ENCODE measurements around the gene WRNIP1. TPM values are rescaled to one million over a fixed set of nuclear protein-coding genes. Genes with fewer than 3 reads are reported as not detected.

Gene WRNIP1
- total and polyA plus RNA-seq, 10 of the 15 experiments (the other 5 are each of a cell fraction or from before 2014, with no cell fraction given), result 9.3 to 30.5 (median 24.3) TPM

- ATAC-seq (no peak), FAIRE-seq (no peak), DNase-seq (ENCODE audit: low read depth, low spot score) (no peak)
- no peak overlapping the region for H3K9ac ChIP-seq (ENCODE audit: control insufficient read depth, insufficient read depth, low read length)
- no peak overlapping the region for H2AFZ ChIP-seq (ENCODE audit: control insufficient read depth, low read depth, low read length)
- in situ Hi-C loops (cut with MboI) (no loop called here), intact Hi-C loops (cut with micrococcal nuclease; ENCODE audit: unreplicated experiment) (loop anchor here (5.0 kb wide), 2 partner anchors 124 to 259 kb away; no protein-coding TSS in a partner anchor)
- no peaks in the 10 kb centered on the region; the same call in 1 of the 2 replicates for H4K20me1 ChIP-seq (ENCODE audit: control insufficient read depth, insufficient read depth)
- H3K9me3 ChIP-seq (replicated peaks; ENCODE audit: control insufficient read depth, insufficient read depth, low read length), result no peaks in the 10 kb centered on the region
- BruUV-seq (replicated peaks), result no TSS peak
- POLR2A ChIA-PET, result no interaction called here
- H3K4me1 ChIP-seq (ENCODE audit: control insufficient read depth, insufficient read depth, low read length), result peaks cover 7% of the 10 kb centered on the region
- no peak overlapping the region for H3K4me2 ChIP-seq (ENCODE audit: control insufficient read depth, insufficient read depth)
- no peak for TF ChIP-seq REST (IDR thresholded peaks at IDR 0.05; ENCODE audit: low read depth, low read length)
- no peak for TF ChIP-seq BACH1 (IDR thresholded peaks at IDR 0.05; ENCODE audit: borderline replicate concordance)
- no peak for TF ChIP-seq LARP7 (IDR thresholded peaks at IDR 0.05)
- 36% methylated on average over 9 of the region's 9 CpGs for WGBS (ENCODE audit: insufficient coverage, insufficient replicate concordance, low lambda C conversion rate, missing lambda C conversion rate)
- RAD21 ChIA-PET (ENCODE audit: unreplicated experiment), result interaction anchor here (0.6 to 4.3 kb wide), 3 partner anchors 127 to 193 kb away, joined by 3 to 74 read pairs (median 3); no protein-coding TSS in a partner anchor
- H3K79me2 ChIP-seq (ENCODE audit: control insufficient read depth, insufficient read depth, low read length), result no peaks in the 10 kb centered on the region
- H3K36me3 ChIP-seq (ENCODE audit: control insufficient read depth in 2 of 2, insufficient read depth in 2 of 2, low read length in 1 of 2), result no peaks in the 10 kb centered on the region
- SMC1A ChIA-PET (ENCODE audit: uncharacterized antibody, unreplicated experiment), result interaction anchor here (0.7 to 4.6 kb wide), 3 partner anchors 47 to 137 kb away, joined by 3 to 41 read pairs (median 23); partner anchors contain the start of gene SERPINB1
- CTCF ChIA-PET, result interaction anchor here (1.8 to 1.9 kb wide), 2 partner anchors 10 to 52 kb away, joined by 4 read pairs; no protein-coding TSS in a partner anchor
- H3K27me3 ChIP-seq (replicated peaks in 1 of 2; ENCODE audit: control insufficient read depth in 2 of 2, insufficient read depth in 2 of 2, low read length in 1 of 2), result no peaks in the 10 kb centered on the region
- no peak overlapping the region for H3K27ac ChIP-seq (ENCODE audit: control insufficient read depth, insufficient read depth)
- no peak overlapping the region for H3K4me3 ChIP-seq
Observed at GRCh38 chr6:2793534-2794151, 28.4 kb downstream of the WRNIP1 start.

Measured in GM12878 (cell line).